Measurements from ENCODE around the gene GPHN.

DNA sequence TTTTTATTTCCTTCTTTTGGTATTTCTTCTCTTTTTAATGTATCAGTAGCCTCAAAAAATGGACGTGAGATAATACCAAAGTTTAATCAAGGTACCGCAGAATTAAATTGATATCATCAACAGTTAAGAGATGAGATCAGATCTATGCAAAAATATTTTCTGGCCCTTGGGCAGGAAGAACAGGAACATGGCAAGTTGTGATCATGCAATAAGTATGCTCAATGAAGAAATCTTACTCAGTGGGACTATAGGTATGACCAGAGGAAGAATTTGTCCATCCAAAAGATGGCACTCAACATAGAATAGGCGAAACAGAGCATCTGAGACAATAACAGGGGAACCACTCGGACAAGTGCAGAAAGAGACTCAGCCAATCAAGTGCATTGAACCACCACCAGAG, 680.4 kb downstream of the GPHN start:
- TF ChIP-seq, protein P1, sequence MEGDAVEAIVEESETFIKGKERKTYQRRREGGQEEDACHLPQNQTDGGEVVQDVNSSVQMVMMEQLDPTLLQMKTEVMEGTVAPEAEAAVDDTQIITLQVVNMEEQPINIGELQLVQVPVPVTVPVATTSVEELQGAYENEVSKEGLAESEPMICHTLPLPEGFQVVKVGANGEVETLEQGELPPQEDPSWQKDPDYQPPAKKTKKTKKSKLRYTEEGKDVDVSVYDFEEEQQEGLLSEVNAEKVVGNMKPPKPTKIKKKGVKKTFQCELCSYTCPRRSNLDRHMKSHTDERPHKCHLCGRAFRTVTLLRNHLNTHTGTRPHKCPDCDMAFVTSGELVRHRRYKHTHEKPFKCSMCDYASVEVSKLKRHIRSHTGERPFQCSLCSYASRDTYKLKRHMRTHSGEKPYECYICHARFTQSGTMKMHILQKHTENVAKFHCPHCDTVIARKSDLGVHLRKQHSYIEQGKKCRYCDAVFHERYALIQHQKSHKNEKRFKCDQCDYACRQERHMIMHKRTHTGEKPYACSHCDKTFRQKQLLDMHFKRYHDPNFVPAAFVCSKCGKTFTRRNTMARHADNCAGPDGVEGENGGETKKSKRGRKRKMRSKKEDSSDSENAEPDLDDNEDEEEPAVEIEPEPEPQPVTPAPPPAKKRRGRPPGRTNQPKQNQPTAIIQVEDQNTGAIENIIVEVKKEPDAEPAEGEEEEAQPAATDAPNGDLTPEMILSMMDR (IDR thresholded peaks at IDR 0.05 in 2 of 3, conservative IDR thresholded peaks at IDR 0.05 in 1 of 3; ENCODE audit: control insufficient read depth in 2 of 3, extremely low read depth in 1 of 3, insufficient read depth in 1 of 3, low read depth in 3 of 3, low read length in 3 of 3): no peak
- TF ChIP-seq NBN (IDR thresholded peaks at IDR 0.05) (no peak), MTA3 (IDR thresholded peaks at IDR 0.05; ENCODE audit: borderline replicate concordance, low read length) (no peak), TCF7 (IDR thresholded peaks at IDR 0.05; ENCODE audit: borderline replicate concordance) (no peak), MYC (IDR thresholded peaks at IDR 0.05; ENCODE audit: insufficient read depth, insufficient read length, insufficient replicate concordance, low read length, severe bottlenecking) (no peak), CBFB (IDR thresholded peaks at IDR 0.05; ENCODE audit: low read depth) (no peak), ASH2L (IDR thresholded peaks at IDR 0.05; ENCODE audit: borderline replicate concordance, low read depth) (no peak), CBX3 (IDR thresholded peaks at IDR 0.05; ENCODE audit: borderline replicate concordance, low read depth) (no peak), CBX5 (IDR thresholded peaks at IDR 0.05; ENCODE audit: low read depth) (no peak), POLR2A (IDR thresholded peaks at IDR 0.05; ENCODE audit: low read depth, low read length) (no peak), RCOR1 (conservative IDR thresholded peaks at IDR 0.05; ENCODE audit: low read depth, low read length) (no peak), POLR2AphosphoS5 (IDR thresholded peaks at IDR 0.05; ENCODE audit: low read length) (no peak), NFYA (IDR thresholded peaks at IDR 0.05; ENCODE audit: borderline replicate concordance, low read depth, low read length) (no peak)
- TF ChIP-seq, protein P2, sequence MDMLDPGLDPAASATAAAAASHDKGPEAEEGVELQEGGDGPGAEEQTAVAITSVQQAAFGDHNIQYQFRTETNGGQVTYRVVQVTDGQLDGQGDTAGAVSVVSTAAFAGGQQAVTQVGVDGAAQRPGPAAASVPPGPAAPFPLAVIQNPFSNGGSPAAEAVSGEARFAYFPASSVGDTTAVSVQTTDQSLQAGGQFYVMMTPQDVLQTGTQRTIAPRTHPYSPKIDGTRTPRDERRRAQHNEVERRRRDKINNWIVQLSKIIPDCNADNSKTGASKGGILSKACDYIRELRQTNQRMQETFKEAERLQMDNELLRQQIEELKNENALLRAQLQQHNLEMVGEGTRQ (IDR thresholded peaks at IDR 0.05; ENCODE audit: borderline replicate concordance, low read depth, low read length): no peak
